Gastroesophageal sphincter (tissue), 4 donors: ENCODE measurements around the gene F2RL3. TPM values are rescaled to one million over a fixed set of nuclear protein-coding genes. Genes with fewer than 3 reads are reported as not detected.

ENCODE experiments used
- ATAC-seq: fragments of 150-250 bp; one replicate; pipeline ENCODE4 v1.9.1; 2016; ENCODE audit warnings: mild to moderate bottlenecking, moderate library complexity
- H3K27ac ChIP-seq, 4 donors: fragments of 200-600 bp; sonication (generic) in 3 of 4; 1 replicate in 3 of 4; 2 replicates in 1 of 4; pipeline ENCODE4 v1.5.1; 2016 to 2019
- H3K27me3 ChIP-seq: fragments of 200-600 bp; sonication (generic); one replicate; pipeline ENCODE4 v1.5.1; 2019
- H3K36me3 ChIP-seq, 2 donors: fragments of 200-600 bp; sonication (generic); one replicate each; pipeline ENCODE4 v1.5.1; 2019; ENCODE audit warnings: control low read depth in 1 of 2
- H3K4me1 ChIP-seq, 3 donors: fragments of 200-600 bp; sonication (generic); 1 replicate in 2 of 3; 2 replicates in 1 of 3; pipeline ENCODE4 v1.5.1; 2016 to 2019; ENCODE audit warnings: control low read depth in 2 of 3
- H3K4me3 ChIP-seq, 2 donors: fragments of 200-600 bp; sonication (generic); one replicate each; pipeline ENCODE4 v1.5.1; 2019; ENCODE audit warnings: mild to moderate bottlenecking in 1 of 2, moderate library complexity in 1 of 2
- H3K9me3 ChIP-seq, 3 donors: fragments of 200-600 bp; sonication (generic); one replicate each; pipeline ENCODE4 v1.5.1; 2017 to 2019; ENCODE audit warnings: control low read depth in 2 of 3
- CTCF ChIP-seq, 4 experiments: fragments of 200-600 bp in 2 of 4; fragments of 450-650 bp in 2 of 4; sonication (generic) in 1 of 4; IDR thresholded peaks; one replicate each; pipeline ENCODE4 v1.5.1; 2017 to 2019; ENCODE audit warnings: antibody characterized with exemption in 4 of 4, mild to moderate bottlenecking in 2 of 4, moderate library complexity in 2 of 4
- EP300 ChIP-seq: sonication (generic); formaldehyde crosslinking; IDR thresholded peaks from one replicate; pipeline ENCODE4 v1.6.1; 2017; ENCODE audit warnings: antibody characterized with exemption, mild to moderate bottlenecking
- POLR2A ChIP-seq, 2 donors: fragments of 450-650 bp; IDR thresholded peaks; one replicate each; pipeline ENCODE4 v1.6.1; 2017; ENCODE audit warnings: antibody characterized with exemption in 2 of 2, mild to moderate bottlenecking in 2 of 2, moderate library complexity in 1 of 2
- POLR2AphosphoS5 ChIP-seq: sonication (generic); formaldehyde crosslinking; IDR thresholded peaks from one replicate; pipeline ENCODE4 v1.6.1; 2017; ENCODE audit warnings: antibody characterized with exemption
- WGBS, 2 donors: methylation state at CpG; one replicate each; pipeline ENCODE4 v1.1.5; 2018; ENCODE audit warnings: low coverage in 1 of 2; 5-methylcytosine and 5-hydroxymethylcytosine counted together
- total RNA-seq, 4 donors: library from RNA; depleted of rRNA; stranded (reverse); fragments of >200 nt; gene quantifications; one replicate each; pipeline ENCODE4 v1.1.0, GENCODE V29; 2016

Gene F2RL3
- 1 to 10 TPM; 2.3 to 5.1 (median 2.7) TPM for total RNA-seq

GRCh38 chr19:16888629-16889365 lies at the start of gene F2RL3:
F2RL3 (plus strand) TSS chr19:16888999; CDS start chr19:16889190, 191 bp downstream.
- peak; percentile 54 for ATAC-seq
- H3K4me3 ChIP-seq: peak within 1 kb of the TSS in 1 of 2 donors; percentile 38

GRCh38 chr19:16841391-16841926 lies 47.3 kb upstream of the F2RL3 start:
- Histone ChIP-seq H3K27ac (no peak overlapping the region), H3K4me1 (peaks cover 0 to 8% (median 0%) of the 10 kb centered on the region in 3 donors), H3K9me3 (no peaks in the 10 kb centered on the region), H3K4me3 (no peak overlapping the region), H3K36me3 (peaks cover 0 to 98% of the 10 kb centered on the region in 2 donors), H3K27me3 (no peaks in the 10 kb centered on the region)
- 94% methylated on average over 4 of the region's 15 CpGs; no CpG with 5 or more reads in 1 of the 2 donors for WGBS, 2 donors
- TF ChIP-seq CTCF (IDR thresholded peaks at IDR 0.05) (no peak), EP300 (no peak), POLR2A (IDR thresholded peaks at IDR 0.05) (no peak), POLR2AphosphoS5 (no peak)
- ATAC-seq: no peak

More at GRCh38 chr19:16888629-16889365, at the start of gene F2RL3:
- peak within 1 kb of the TSS in 3 of 4 donors; percentile 25 to 69 (median 51) for H3K27ac ChIP-seq
- peaks cover 0 to 18% (median 0%) of the 10 kb centered on the region in 3 donors for H3K4me1 ChIP-seq
- peaks cover 41% of the 10 kb centered on the region for H3K27me3 ChIP-seq
- no peaks in the 10 kb centered on the region for H3K9me3 ChIP-seq
- TF ChIP-seq POLR2AphosphoS5 (peak; percentile 70), POLR2A (IDR thresholded peaks at IDR 0.05) (no peak), CTCF (IDR thresholded peaks at IDR 0.05) (no peak)
- no peaks in the 10 kb centered on the region for H3K36me3 ChIP-seq
- no CpG with 5 or more reads among the region's 31 CpGs for WGBS, 2 donors

GRCh38 chr19:16846901-16847300 lies 41.9 kb upstream of the F2RL3 start:
- Histone ChIP-seq H3K27ac (no peak overlapping the region), H3K4me1 (no peaks in the 10 kb centered on the region), H3K27me3 (no peaks in the 10 kb centered on the region), H3K4me3 (no peak overlapping the region), H3K9me3 (no peaks in the 10 kb centered on the region), H3K36me3 (peaks cover 0 to 100% of the 10 kb centered on the region in 2 donors)
- ATAC-seq: no peak
- TF ChIP-seq CTCF (IDR thresholded peaks at IDR 0.05) (no peak), EP300 (no peak), POLR2AphosphoS5 (no peak), POLR2A (IDR thresholded peaks at IDR 0.05) (no peak)
- WGBS, 2 donors: no CpG with 5 or more reads among the region's 16 CpGs

- H3K9me3 ChIP-seq: no peaks in the 10 kb centered on the region
- H3K27ac ChIP-seq: no peak overlapping the region
- H3K36me3 ChIP-seq: peaks cover 0 to 100% of the 10 kb centered on the region in 2 donors
- ATAC-seq: no peak
- 77 to 80% methylated on average over 1 to 3 of the region's 6 CpGs for WGBS, 2 donors
- H3K4me3 ChIP-seq: no peak overlapping the region
- TF ChIP-seq POLR2A (IDR thresholded peaks at IDR 0.05) (no peak), CTCF (IDR thresholded peaks at IDR 0.05) (no peak)
- H3K4me1 ChIP-seq: no peaks in the 10 kb centered on the region
- no peaks in the 10 kb centered on the region for H3K27me3 ChIP-seq
Measured at GRCh38 chr19:16847430-16847829, 41.4 kb upstream of the F2RL3 start.

- 57 to 86% methylated on average over 1 of the region's 1 CpG for WGBS, 2 donors
- Histone ChIP-seq H3K4me3 (no peak overlapping the region), H3K36me3 (peaks cover 0 to 100% of the 10 kb centered on the region in 2 donors), H3K27me3 (no peaks in the 10 kb centered on the region), H3K4me1 (no peaks in the 10 kb centered on the region), H3K9me3 (no peaks in the 10 kb centered on the region), H3K27ac (no peak overlapping the region)
- TF ChIP-seq POLR2A (IDR thresholded peaks at IDR 0.05) (no peak), CTCF (IDR thresholded peaks at IDR 0.05) (no peak), POLR2AphosphoS5 (no peak), EP300 (no peak)
- no peak for ATAC-seq
Measured at GRCh38 chr19:16849168-16849567, 39.6 kb upstream of the F2RL3 start.
